ENCODE results near the gene PIKFYVE.

PIKFYVE gene

DNA sequence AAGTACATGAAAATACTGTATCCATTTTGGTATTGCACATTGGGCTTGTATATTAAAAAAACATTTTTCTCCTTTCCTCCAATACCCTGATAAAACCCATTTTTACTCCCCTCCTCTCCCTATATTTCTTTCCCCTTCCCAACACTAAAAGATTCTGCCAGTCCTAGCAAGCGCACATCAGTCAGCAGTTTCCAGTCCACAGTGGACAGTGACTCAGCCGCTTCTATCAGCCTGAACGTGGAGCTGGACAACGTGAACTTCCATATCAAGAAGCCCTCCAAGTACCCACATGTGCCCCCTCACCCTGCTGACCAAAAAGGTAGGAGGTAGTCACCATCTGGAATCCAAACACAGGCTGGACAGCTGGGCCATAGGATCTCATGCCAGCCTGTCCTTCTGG lies 38.6 kb downstream of the PIKFYVE start:
- DNase-seq (ENCODE audit: low read depth): no peak
- TF ChIP-seq, protein P1, sequence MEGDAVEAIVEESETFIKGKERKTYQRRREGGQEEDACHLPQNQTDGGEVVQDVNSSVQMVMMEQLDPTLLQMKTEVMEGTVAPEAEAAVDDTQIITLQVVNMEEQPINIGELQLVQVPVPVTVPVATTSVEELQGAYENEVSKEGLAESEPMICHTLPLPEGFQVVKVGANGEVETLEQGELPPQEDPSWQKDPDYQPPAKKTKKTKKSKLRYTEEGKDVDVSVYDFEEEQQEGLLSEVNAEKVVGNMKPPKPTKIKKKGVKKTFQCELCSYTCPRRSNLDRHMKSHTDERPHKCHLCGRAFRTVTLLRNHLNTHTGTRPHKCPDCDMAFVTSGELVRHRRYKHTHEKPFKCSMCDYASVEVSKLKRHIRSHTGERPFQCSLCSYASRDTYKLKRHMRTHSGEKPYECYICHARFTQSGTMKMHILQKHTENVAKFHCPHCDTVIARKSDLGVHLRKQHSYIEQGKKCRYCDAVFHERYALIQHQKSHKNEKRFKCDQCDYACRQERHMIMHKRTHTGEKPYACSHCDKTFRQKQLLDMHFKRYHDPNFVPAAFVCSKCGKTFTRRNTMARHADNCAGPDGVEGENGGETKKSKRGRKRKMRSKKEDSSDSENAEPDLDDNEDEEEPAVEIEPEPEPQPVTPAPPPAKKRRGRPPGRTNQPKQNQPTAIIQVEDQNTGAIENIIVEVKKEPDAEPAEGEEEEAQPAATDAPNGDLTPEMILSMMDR (conservative IDR thresholded peaks at IDR 0.05; ENCODE audit: low read depth, low read length): no peak
- no peak overlapping the region for H3K4me3 ChIP-seq (ENCODE audit: low read depth, low read length)

DNA sequence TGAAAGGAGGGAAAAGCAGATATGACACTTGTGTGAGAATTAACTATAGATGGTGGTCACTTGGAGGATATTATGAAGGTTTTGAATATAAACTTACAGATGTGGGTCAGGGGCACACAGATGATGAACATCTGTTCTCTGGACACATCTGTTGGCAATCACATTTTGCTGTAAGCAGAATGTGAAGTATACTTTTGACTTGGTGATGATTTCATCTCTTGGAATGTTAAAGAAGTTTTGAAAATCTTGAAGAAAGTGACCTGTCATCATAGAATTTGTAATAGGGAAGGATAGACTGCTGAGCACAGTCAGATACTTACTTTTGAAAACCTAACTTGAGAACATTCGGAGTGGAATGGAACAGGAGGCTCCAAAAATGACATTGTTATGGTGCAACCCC lies 40.2 kb downstream of the PIKFYVE start:
- no peak overlapping the region for H3K4me3 ChIP-seq (ENCODE audit: low read depth, low read length)
- TF ChIP-seq, protein P1 (conservative IDR thresholded peaks at IDR 0.05; ENCODE audit: low read depth, low read length): no peak
- DNase-seq (ENCODE audit: low read depth): peak; percentile 73

DNA sequence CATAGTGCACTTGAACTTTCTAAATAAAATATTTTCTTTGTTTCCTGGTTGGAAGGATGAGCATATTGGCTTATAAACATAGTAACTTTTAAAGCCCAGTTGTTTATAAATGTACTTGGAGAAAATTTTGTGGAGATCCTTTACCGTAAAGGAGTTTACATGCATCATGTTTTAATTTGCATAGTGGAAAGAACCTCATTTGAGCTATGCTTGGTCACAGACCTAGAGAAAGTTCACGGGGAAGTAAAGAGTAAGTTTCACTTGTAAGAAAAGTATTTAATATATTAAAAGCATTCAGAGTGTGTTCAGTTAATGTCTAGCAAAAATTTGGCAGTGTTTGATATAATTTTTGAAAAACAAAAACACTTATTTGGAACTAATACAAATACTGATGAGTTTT lies 45.3 kb downstream of the PIKFYVE start:
- DNase-seq (ENCODE audit: low read depth): peak; percentile 6
- no peak overlapping the region for H3K4me3 ChIP-seq (ENCODE audit: low read depth, low read length)
- TF ChIP-seq, protein P1 (conservative IDR thresholded peaks at IDR 0.05; ENCODE audit: low read depth, low read length): no peak

DNA sequence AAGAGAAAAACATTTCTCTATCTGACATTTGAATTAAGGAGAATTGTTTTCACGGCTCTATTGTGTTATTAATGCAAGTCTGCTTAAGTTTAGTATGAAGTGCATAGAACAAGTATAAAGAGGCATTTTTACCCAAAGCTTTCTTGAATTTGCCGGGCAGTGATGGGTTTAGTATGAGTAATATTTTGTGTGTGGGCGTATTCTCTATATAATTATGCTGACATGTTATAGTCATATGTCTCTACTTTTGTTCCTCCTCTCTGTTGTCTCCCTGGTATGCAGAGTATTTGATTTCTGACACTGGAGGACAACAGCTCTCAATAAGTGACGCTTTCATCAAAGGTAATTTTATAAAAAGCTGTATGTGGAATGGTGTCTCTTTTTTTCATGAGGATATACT lies 45.9 kb downstream of the PIKFYVE start:
- TF ChIP-seq, protein P1 (conservative IDR thresholded peaks at IDR 0.05; ENCODE audit: low read depth, low read length): no peak
- DNase-seq (ENCODE audit: low read depth): peak; percentile 31
- no peak overlapping the region for H3K4me3 ChIP-seq (ENCODE audit: low read depth, low read length)

DNA sequence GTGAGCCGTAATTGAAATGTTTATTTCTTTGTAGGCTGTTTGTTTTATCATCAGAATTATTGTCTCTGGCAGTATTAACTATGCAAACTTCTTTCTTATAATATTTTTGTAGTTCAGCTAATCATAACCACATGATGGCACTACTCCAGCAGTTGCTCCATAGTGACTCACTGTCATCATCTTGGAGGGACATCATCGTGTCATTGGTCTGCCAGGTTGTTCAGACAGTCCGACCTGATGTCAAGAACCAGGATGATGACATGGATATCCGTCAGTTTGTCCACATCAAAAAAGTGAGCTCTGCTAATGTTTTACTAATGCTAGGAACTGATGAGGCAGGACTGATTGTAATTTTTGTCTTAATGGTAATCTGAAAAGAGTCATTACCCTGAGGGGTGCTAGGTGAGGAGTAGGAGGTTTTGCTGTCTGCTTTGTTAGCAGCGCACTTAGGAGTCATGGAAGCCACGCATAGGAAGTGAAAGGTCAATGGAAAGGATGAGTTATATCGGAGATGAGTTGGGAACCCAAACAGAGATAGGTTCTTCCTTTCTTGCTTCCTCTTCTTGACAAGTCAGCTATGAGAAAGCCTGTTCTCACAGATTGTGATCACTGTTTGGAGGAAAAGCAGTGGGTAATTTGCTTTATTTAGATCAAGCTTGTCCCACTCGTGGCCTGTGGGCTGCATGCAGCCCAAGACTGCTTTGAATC lies 49.2 kb downstream of the PIKFYVE start:
- peak; percentile 63 for DNase-seq (ENCODE audit: low read depth)
- H3K4me3 ChIP-seq (ENCODE audit: low read depth, low read length): no peak overlapping the region
- TF ChIP-seq, protein P1 (conservative IDR thresholded peaks at IDR 0.05; ENCODE audit: low read depth, low read length): peak; percentile 9

DNA sequence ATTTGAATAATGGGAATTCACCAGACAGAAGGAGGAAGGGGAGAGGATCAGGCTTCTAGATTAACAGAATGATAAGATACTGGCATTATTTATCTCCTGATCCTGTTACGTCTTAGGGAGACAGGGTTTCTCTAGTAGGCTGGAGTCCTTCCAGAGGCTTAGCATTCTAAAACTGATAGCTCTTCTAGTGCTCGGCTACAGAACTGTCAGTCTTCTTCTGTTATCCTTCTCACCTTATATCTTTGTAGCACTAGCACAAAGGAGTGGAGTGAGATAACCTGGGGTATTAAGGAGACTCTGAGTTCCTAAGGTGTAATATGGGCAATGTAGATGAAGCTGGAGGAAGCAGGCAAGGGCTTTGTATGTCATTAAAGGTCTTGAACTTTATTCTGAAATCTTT lies 52.1 kb downstream of the PIKFYVE start:
- no peak for DNase-seq (ENCODE audit: low read depth)
- TF ChIP-seq, protein P1 (conservative IDR thresholded peaks at IDR 0.05; ENCODE audit: low read depth, low read length): no peak
- no peak overlapping the region for H3K4me3 ChIP-seq (ENCODE audit: low read depth, low read length)

DNA sequence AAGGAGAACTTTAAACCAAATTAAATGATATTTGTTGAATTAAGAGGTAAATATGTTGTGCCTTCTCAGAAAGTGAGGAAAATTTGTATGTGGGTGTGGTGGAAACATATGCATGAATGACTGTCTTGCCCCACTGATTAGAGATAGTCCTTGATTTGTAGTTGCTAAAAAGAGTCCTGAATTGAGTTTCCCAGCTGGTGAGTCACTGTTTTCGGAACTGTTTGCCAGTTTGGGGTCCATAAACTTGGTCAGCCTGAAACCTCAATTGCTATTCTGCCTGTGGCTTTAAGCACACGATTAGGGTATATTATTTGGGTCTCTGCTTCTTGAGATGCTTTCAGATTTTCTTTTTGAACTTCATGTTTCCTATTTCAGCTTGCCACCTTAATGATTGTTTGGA lies 53.3 kb downstream of the PIKFYVE start:
- DNase-seq (ENCODE audit: low read depth): peak; percentile 13
- TF ChIP-seq, protein P1 (conservative IDR thresholded peaks at IDR 0.05; ENCODE audit: low read depth, low read length): no peak
- no peak overlapping the region for H3K4me3 ChIP-seq (ENCODE audit: low read depth, low read length)
